ENCODE results near the gene OR52B6. TPM values are rescaled to one million over a fixed set of nuclear protein-coding genes. Genes with fewer than 3 reads are reported as not detected.

The OR52B6 gene, protein sequence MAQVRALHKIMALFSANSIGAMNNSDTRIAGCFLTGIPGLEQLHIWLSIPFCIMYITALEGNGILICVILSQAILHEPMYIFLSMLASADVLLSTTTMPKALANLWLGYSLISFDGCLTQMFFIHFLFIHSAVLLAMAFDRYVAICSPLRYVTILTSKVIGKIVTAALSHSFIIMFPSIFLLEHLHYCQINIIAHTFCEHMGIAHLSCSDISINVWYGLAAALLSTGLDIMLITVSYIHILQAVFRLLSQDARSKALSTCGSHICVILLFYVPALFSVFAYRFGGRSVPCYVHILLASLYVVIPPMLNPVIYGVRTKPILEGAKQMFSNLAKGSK
- not detected in 2 replicates for total RNA-seq

DNA sequence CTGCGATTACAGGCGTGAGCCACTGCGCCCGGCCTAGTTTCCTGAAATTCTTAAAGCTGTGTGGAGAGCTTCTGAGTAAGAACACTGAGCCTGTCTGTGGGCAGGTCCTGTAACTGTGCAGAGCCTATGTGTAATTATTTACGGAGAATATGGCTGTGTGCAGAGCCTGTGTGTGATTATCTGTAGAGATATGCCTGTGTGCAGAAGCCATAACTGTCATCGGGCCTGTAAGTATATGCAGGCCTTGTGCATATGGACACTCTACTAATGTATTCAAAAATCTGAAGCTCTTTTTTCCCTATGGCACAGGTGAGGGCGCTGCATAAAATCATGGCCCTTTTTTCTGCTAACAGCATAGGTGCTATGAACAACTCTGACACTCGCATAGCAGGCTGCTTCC lies at the start of gene OR52B6:
TSS of gene OR52B6 (plus strand) at position 301 of the 400 bp plus-strand sequence. CDS start at position 301, 0 bp downstream.
- TF ChIP-seq, protein P1, sequence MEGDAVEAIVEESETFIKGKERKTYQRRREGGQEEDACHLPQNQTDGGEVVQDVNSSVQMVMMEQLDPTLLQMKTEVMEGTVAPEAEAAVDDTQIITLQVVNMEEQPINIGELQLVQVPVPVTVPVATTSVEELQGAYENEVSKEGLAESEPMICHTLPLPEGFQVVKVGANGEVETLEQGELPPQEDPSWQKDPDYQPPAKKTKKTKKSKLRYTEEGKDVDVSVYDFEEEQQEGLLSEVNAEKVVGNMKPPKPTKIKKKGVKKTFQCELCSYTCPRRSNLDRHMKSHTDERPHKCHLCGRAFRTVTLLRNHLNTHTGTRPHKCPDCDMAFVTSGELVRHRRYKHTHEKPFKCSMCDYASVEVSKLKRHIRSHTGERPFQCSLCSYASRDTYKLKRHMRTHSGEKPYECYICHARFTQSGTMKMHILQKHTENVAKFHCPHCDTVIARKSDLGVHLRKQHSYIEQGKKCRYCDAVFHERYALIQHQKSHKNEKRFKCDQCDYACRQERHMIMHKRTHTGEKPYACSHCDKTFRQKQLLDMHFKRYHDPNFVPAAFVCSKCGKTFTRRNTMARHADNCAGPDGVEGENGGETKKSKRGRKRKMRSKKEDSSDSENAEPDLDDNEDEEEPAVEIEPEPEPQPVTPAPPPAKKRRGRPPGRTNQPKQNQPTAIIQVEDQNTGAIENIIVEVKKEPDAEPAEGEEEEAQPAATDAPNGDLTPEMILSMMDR (conservative IDR thresholded peaks at IDR 0.05; ENCODE audit: low read depth, low read length) = no peak

DNA sequence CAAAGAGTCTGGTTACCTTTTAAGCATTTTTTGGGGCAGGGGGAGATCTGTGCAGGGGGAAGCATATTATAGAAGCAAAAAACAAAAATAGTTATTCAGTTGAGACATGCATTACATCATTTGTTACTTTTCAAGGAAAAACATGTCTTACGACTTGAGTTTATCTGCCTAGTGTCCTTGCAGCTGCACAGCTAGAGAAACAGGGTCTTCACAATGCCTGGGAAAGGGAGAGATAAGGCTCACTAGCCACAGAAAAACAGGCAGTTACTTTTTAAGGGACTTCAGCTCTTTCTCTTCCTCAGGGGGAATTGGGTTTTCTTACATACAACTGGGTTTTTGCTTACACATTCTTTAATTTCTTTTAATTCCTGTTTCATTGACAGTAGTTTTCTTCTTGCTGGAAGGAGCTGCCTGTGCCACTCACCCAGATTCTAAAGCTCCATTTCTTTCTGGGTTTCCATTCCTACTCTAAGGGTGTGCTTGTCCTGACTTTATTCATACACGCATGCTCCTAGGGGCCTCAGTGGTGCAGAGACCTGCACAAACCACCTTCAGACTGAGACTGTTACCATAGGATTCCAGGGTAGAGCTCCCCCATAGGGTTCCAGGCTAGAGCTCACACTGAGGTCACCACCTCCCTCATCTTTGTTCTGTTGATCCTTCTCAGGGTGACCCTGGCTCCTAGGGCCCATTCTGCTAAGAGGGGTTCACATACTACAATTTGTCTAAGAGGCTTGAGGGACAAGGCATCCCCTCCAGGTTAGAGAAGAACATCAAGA lies 49.4 kb upstream of the OR52B6 start:
- DNase-seq (ENCODE audit: low read depth) = no peak
- no peak overlapping the region for H3K4me3 ChIP-seq (ENCODE audit: low read depth, low read length)
- TF ChIP-seq, protein P1 (conservative IDR thresholded peaks at IDR 0.05; ENCODE audit: low read depth, low read length) = no peak

More for the DNA sequence above, at the start of gene OR52B6:
- no peak for DNase-seq (ENCODE audit: low read depth)
- no peak within 1 kb of the TSS for H3K4me3 ChIP-seq (ENCODE audit: low read depth, low read length)

DNA sequence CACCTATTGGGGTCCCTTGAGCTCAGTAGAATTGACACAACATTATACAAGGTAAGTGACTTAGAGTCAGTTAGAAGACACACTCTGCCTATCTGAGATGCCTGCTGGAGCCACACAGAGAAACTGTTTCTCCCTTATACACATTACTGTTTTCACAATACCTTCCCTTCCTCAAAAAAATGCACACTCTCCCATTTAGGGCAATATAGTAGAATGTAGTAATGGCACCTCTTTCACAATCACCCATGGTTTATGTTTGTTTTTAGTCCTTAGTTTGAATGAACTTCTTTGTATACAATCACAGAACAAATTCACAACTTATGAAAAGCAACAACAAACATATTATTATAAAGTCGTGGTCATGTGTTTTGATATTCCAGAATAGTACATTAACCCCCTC lies 46.6 kb upstream of the OR52B6 start:
- TF ChIP-seq, protein P1 (conservative IDR thresholded peaks at IDR 0.05; ENCODE audit: low read depth, low read length) = no peak
- H3K4me3 ChIP-seq (ENCODE audit: low read depth, low read length) = no peak overlapping the region

DNA sequence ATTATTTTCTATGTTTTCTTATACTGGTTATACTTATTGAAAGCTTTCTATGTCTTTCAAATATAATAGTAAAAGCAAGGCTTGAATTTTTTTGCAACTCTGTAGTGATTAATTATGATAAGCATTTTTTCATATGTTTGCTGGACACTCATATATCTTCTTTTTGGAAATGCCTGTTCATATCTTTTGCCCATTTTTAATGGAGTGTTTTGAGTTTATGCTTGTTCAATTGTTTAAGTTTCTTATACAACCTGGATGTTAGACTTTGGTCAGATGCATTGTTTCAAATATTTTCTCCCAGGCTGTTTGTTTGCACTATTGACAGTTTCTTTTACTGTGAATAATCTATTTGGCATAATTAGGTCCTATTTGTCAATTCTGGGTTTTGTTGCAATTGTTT lies 44.2 kb upstream of the OR52B6 start:
- DNase-seq (ENCODE audit: low read depth) = no peak
- TF ChIP-seq, protein P1 (conservative IDR thresholded peaks at IDR 0.05; ENCODE audit: low read depth, low read length) = no peak
- no peak overlapping the region for H3K4me3 ChIP-seq (ENCODE audit: low read depth, low read length)

More for the DNA sequence above, 46.6 kb upstream of the OR52B6 start:
- no peak for DNase-seq (ENCODE audit: low read depth)

DNA sequence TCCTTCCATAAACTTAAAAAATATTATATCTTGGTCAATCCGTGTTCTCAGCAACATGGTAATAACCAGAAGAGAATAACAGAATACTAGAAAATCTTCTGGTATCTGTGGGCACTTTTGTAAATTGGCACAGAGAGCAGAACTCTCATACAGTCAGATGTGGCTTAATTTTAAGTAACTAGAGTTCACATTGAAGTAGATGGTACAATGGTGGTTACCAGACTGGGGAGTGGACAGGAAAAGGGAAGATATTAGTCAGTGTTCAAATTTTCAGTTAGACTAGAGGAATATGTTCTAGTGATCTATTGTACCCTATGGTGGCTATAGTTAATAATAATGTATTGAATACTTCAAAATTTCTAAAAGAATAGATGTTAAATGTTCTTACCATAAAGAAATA lies 39.2 kb upstream of the OR52B6 start:
- TF ChIP-seq, protein P1 (conservative IDR thresholded peaks at IDR 0.05; ENCODE audit: low read depth, low read length) = no peak
- no peak overlapping the region for H3K4me3 ChIP-seq (ENCODE audit: low read depth, low read length)
- DNase-seq (ENCODE audit: low read depth) = no peak

DNA sequence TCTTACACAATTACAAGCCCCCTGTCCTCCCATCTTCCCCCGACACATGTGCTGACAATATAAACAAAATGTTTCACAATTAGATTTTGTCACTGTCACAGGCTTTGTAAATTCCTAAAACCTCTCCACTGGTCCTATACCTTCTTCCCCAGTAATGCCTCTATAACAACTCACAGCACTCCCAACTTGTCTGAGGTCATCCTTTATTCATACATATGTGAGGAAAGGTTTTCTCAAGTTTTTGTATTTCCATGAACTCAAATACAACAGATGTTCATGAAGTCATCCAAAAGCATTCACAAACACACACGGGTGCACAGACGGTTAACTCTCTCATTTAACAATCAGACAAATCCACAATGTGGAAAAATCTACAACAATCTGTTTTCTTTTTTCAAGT lies 34.2 kb upstream of the OR52B6 start:
- TF ChIP-seq, protein P1 (conservative IDR thresholded peaks at IDR 0.05; ENCODE audit: low read depth, low read length) = no peak
- H3K4me3 ChIP-seq (ENCODE audit: low read depth, low read length) = no peak overlapping the region
- DNase-seq (ENCODE audit: low read depth) = no peak
